Measurements from ENCODE around the gene PLA2G2C. TPM values are rescaled to one million over a fixed set of nuclear protein-coding genes. Genes with fewer than 3 reads are reported as not detected.

The PLA2G2C gene
- total RNA-seq, 4 donors from 2014 or later, result not detected

DNA sequence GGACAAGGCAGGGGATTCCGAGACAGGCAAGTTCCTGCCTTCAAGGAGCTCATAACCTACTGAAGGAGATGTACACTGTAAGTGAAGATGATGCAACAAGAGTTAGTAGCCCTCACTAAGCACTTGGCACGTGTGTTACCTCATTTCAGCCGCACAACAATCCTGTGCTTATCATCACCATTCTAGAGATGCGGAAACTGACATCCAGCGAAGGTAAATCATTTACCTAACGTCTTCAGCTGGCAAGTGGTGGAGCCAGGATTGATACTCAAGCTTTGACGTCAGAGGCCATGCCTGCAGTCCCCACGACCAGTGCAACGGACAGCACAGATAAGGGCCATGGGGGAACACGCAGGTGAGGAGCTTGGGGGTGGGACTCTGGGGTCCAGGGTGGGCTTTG is 3.3 kb downstream of the PLA2G2C start:
- WGBS, 2 donors, result 85 to 86% methylated on average over 10 of the region's 10 CpGs
- no peak for DNase-seq (ENCODE audit: low spot score in 2 of 2)
- TF ChIP-seq POLR2A (IDR thresholded peaks at IDR 0.05) (no peak), EP300 (IDR thresholded peaks at IDR 0.05) (no peak)
- TF ChIP-seq, protein P1, sequence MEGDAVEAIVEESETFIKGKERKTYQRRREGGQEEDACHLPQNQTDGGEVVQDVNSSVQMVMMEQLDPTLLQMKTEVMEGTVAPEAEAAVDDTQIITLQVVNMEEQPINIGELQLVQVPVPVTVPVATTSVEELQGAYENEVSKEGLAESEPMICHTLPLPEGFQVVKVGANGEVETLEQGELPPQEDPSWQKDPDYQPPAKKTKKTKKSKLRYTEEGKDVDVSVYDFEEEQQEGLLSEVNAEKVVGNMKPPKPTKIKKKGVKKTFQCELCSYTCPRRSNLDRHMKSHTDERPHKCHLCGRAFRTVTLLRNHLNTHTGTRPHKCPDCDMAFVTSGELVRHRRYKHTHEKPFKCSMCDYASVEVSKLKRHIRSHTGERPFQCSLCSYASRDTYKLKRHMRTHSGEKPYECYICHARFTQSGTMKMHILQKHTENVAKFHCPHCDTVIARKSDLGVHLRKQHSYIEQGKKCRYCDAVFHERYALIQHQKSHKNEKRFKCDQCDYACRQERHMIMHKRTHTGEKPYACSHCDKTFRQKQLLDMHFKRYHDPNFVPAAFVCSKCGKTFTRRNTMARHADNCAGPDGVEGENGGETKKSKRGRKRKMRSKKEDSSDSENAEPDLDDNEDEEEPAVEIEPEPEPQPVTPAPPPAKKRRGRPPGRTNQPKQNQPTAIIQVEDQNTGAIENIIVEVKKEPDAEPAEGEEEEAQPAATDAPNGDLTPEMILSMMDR (IDR thresholded peaks at IDR 0.05), result no peak
- Histone ChIP-seq H3K27ac (no peak overlapping the region), H3K27me3 (peaks cover 0 to 46% of the 10 kb centered on the region in 2 donors), H3K4me1 (peaks cover 0 to 10% (median 3%) of the 10 kb centered on the region in 4 donors), H3K36me3 (no peaks in the 10 kb centered on the region), H3K4me3 (no peak overlapping the region), H3K9me3 (no peaks in the 10 kb centered on the region)

GRCh38 chr1:20182415-20182814 is 3.9 kb downstream of the PLA2G2C start:
- Histone ChIP-seq H3K4me1 (peaks cover 0 to 10% (median 3%) of the 10 kb centered on the region in 4 donors), H3K27ac (no peak overlapping the region), H3K4me3 (no peak overlapping the region), H3K9me3 (no peaks in the 10 kb centered on the region), H3K27me3 (peaks cover 0 to 40% of the 10 kb centered on the region in 2 donors), H3K36me3 (no peaks in the 10 kb centered on the region)
- DNase-seq (ENCODE audit: low spot score in 2 of 2), result no peak
- TF ChIP-seq, protein P1 (IDR thresholded peaks at IDR 0.05), result no peak
- no peak for TF ChIP-seq EP300 (IDR thresholded peaks at IDR 0.05)
- no peak for TF ChIP-seq POLR2A (IDR thresholded peaks at IDR 0.05)

GRCh38 chr1:20180844-20181207 is 5.5 kb downstream of the PLA2G2C start:
- Histone ChIP-seq H3K4me3 (no peak overlapping the region), H3K4me1 (peaks cover 0 to 4% (median 0%) of the 10 kb centered on the region in 4 donors), H3K27me3 (peaks cover 0 to 24% of the 10 kb centered on the region in 2 donors), H3K9me3 (no peaks in the 10 kb centered on the region), H3K27ac (no peak overlapping the region), H3K36me3 (no peaks in the 10 kb centered on the region)
- 75 to 88% methylated on average over 3 of the region's 3 CpGs for WGBS, 2 donors
- no peak for DNase-seq (ENCODE audit: low spot score in 2 of 2)
- TF ChIP-seq, protein P1 (IDR thresholded peaks at IDR 0.05), result no peak
- TF ChIP-seq POLR2A (IDR thresholded peaks at IDR 0.05) (no peak), EP300 (IDR thresholded peaks at IDR 0.05) (no peak)

GRCh38 chr1:20180129-20180843 is 6.0 kb downstream of the PLA2G2C start:
- H3K9me3 ChIP-seq, result no peaks in the 10 kb centered on the region
- H3K36me3 ChIP-seq, result no peaks in the 10 kb centered on the region
- H3K4me3 ChIP-seq, result no peak overlapping the region
- H3K4me1 ChIP-seq, result no peaks in the 10 kb centered on the region
- no peak overlapping the region for H3K27ac ChIP-seq
- TF ChIP-seq POLR2A (IDR thresholded peaks at IDR 0.05) (no peak), EP300 (IDR thresholded peaks at IDR 0.05) (no peak)
- TF ChIP-seq, protein P1 (IDR thresholded peaks at IDR 0.05), result no peak
- no peak for DNase-seq (ENCODE audit: low spot score in 2 of 2)
- WGBS, 2 donors, result 82 to 87% methylated on average over 6 of the region's 6 CpGs
- H3K27me3 ChIP-seq, result peaks cover 0 to 19% of the 10 kb centered on the region in 2 donors

DNA sequence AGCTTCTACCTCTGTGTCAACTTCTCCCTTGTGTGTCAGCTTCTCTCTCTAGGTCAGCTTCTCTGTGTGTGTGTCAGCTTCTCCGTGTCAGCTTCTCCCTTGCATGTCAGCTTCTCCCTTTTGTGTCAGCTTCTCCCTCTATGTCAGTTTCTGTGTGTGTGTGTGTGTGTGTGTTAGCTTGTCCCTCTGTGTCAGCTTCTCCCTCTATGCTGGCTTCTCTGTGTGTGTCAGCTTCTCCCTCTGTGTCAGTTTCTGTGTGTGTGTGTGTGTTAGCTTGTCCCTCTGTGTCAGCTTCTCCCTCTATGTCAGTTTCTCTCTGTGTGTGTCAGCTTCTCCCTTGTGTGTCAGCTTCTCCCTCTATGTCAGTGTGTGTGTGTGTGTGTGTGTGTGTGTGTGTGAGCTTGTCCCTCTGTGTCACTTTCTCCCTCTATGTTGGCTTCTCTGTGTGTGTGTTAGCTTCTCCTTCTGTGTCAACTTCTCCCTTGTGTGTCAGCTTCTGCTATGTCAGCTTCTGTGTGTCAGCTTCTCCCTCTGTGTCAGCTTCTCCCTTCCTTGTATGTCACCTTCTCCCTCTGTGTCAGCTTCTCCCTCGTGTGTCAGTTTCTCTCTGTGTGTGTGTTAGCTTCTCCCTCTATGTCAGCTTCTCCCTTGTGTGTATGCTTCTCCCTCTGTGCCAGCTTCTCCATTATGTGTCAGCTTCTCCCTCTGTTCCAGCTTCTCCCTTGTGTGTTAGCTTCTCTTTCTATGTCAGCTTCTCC is 6.8 kb downstream of the PLA2G2C start:
- Histone ChIP-seq H3K36me3 (no peaks in the 10 kb centered on the region), H3K27me3 (peaks cover 0 to 14% of the 10 kb centered on the region in 2 donors), H3K27ac (no peak overlapping the region), H3K4me3 (no peak overlapping the region), H3K9me3 (no peaks in the 10 kb centered on the region), H3K4me1 (no peaks in the 10 kb centered on the region)
- 79 to 91% methylated on average over 2 of the region's 2 CpGs for WGBS, 2 donors
- no peak for DNase-seq (ENCODE audit: low spot score in 2 of 2)
- TF ChIP-seq, protein P1 (IDR thresholded peaks at IDR 0.05), result no peak
- TF ChIP-seq POLR2A (IDR thresholded peaks at IDR 0.05), result no peak
- no peak for TF ChIP-seq EP300 (IDR thresholded peaks at IDR 0.05)
